Neural progenitor cell (in vitro differentiated cells): ENCODE results near the gene RAET1L. TPM values are rescaled to one million over a fixed set of nuclear protein-coding genes. Genes with fewer than 3 reads are reported as not detected.
A peak's percentile ranks its signal among the peaks of the same experiment; 100 is the strongest.
"Not testable (repeated sequence)": the region's sequence is repeated elsewhere in the genome, so short reads cannot be mapped to it uniquely, and the experiment has no call there.

Experiments used
- DNase-seq: peaks from one replicate; pipeline ENCODE4 v3.0.0-alpha.2; 2016; ENCODE audit warnings: low spot score
- H2AFZ ChIP-seq: fragments of 200-600 bp; sonication (generic); replicated peaks from 2 replicates; pipeline ENCODE4 v1.6.1; 2016; ENCODE audit warnings: antibody characterized with exemption
- H3F3A ChIP-seq: fragments of 200-600 bp; sonication (generic); 2 replicates; pipeline ENCODE4 v1.6.1; 2016; ENCODE audit warnings: antibody characterized with exemption, low read depth
- H3K27ac ChIP-seq: fragments of 200-600 bp; sonication (generic); 2 replicates; pipeline ENCODE4 v1.5.1; 2016; ENCODE audit warnings: mild to moderate bottlenecking
- H3K27me3 ChIP-seq: fragments of 200-600 bp; sonication (generic); 2 replicates; pipeline ENCODE4 v1.6.1; 2016; ENCODE audit warnings: mild to moderate bottlenecking, moderate library complexity
- H3K36me3 ChIP-seq: fragments of 200-600 bp; sonication (generic); 2 replicates; pipeline ENCODE4 v1.5.1; 2016
- H3K4me1 ChIP-seq: fragments of 200-600 bp; sonication (generic); 2 replicates; pipeline ENCODE4 v1.6.1; 2016; ENCODE audit warnings: mixed run types
- H3K4me2 ChIP-seq: fragments of 200-600 bp; sonication (generic); 2 replicates; pipeline ENCODE4 v1.6.1; 2016
- H3K4me3 ChIP-seq: fragments of 200-600 bp; sonication (generic); 2 replicates; pipeline ENCODE4 v1.5.1; 2016
- H3K79me2 ChIP-seq: fragments of 200-600 bp; sonication (generic); 2 replicates; pipeline ENCODE4 v1.6.1; 2016; ENCODE audit warnings: low read depth
- H3K9ac ChIP-seq: fragments of 200-600 bp; sonication (generic); 2 replicates; pipeline ENCODE4 v1.6.1; 2016
- H3K9me3 ChIP-seq: fragments of 200-600 bp; sonication (generic); 2 replicates; pipeline ENCODE4 v1.5.1; 2016; ENCODE audit warnings: low read depth
- H4K20me1 ChIP-seq: fragments of 200-600 bp; sonication (generic); 2 replicates; pipeline ENCODE4 v1.6.1; 2016; ENCODE audit warnings: low read depth
- H3K27ac Mint-ChIP-seq: 3 replicates; pipeline ENCODE4 v1.8.0; 2021; ENCODE audit warnings: mixed read lengths
- H3K27me3 Mint-ChIP-seq: 2 replicates; pipeline ENCODE4 v1.8.0; 2022; ENCODE audit warnings: low read depth, mild to moderate bottlenecking, inconsistent platforms, moderate library complexity, mixed read lengths; ENCODE audit not compliant: insufficient read depth
- H3K36me3 Mint-ChIP-seq: 3 replicates; pipeline ENCODE4 v1.8.0; 2021; ENCODE audit warnings: mixed read lengths
- H3K4me1 Mint-ChIP-seq: 3 replicates; pipeline ENCODE4 v1.8.0; 2021; ENCODE audit warnings: mixed read lengths
- H3K4me3 Mint-ChIP-seq: 3 replicates; pipeline ENCODE4 v1.8.0; 2021; ENCODE audit warnings: mild to moderate bottlenecking, moderate library complexity, mixed read lengths
- H3K9me3 Mint-ChIP-seq: 3 replicates; pipeline ENCODE4 v1.8.0; 2020; ENCODE audit warnings: mixed read lengths
- CTCF ChIP-seq: fragments of 200-600 bp; sonication (generic); IDR thresholded peaks from 2 replicates; pipeline ENCODE4 v1.5.1; 2017; ENCODE audit warnings: antibody characterized with exemption, mild to moderate bottlenecking
- EZH2 ChIP-seq: fragments of 200-600 bp; sonication (generic); IDR thresholded peaks from 2 replicates; pipeline ENCODE4 v1.6.1; 2017; ENCODE audit warnings: antibody characterized with exemption, mild to moderate bottlenecking, moderate library complexity
- EZH2phosphoT487 ChIP-seq: fragments of 200-600 bp; sonication (generic); IDR thresholded peaks from 2 replicates; pipeline ENCODE4 v1.6.1; 2017; ENCODE audit warnings: antibody characterized with exemption
- total RNA-seq: library from RNA; depleted of rRNA; stranded (reverse); fragments of >200 nt; gene quantifications from 2 replicates; pipeline ENCODE4 v1.2.3, GENCODE V29; 2015; ENCODE audit warnings: low replicate concordance

Gene RAET1L
- total RNA-seq, 1 donor from 2014 or later = not detected

- Mint-ChIP-seq H3K4me1 (peaks cover 21% of the 10 kb centered on the region), H3K27me3 (peaks cover 7% of the 10 kb centered on the region), H3K9me3 (peaks cover 1% of the 10 kb centered on the region), H3K4me3 (peak overlapping the region; percentile 88), H3K36me3 (peaks cover 13% of the 10 kb centered on the region), H3K27ac (no peak overlapping the region)
- H3K4me2 ChIP-seq = peak overlapping the region; percentile 79
- peaks cover 22% of the 10 kb centered on the region for H3K27me3 ChIP-seq
- H3K79me2 ChIP-seq = no peaks in the 10 kb centered on the region
- no peaks in the 10 kb centered on the region for H4K20me1 ChIP-seq
- no peaks in the 10 kb centered on the region for H3K9me3 ChIP-seq
- H3K9ac ChIP-seq = no peak overlapping the region
- DNase-seq = no peak
- no peak overlapping the region for H3K27ac ChIP-seq
- no peak for TF ChIP-seq CTCF
- TF ChIP-seq EZH2 = no peak
- no peaks in the 10 kb centered on the region for H3K36me3 ChIP-seq
- H2AFZ ChIP-seq = peak overlapping the region; percentile 66
- H3K4me1 ChIP-seq = no peaks in the 10 kb centered on the region
- H3F3A ChIP-seq = peaks cover 15% of the 10 kb centered on the region
- peak overlapping the region; percentile 59 for H3K4me3 ChIP-seq
Measured at GRCh38 chr6:150068151-150068550, 42.8 kb upstream of the RAET1L start.

GRCh38 chr6:150065083-150065482, 39.8 kb upstream of the RAET1L start:
- Mint-ChIP-seq H3K4me1 (peaks cover 11% of the 10 kb centered on the region), H3K4me3 (no peak overlapping the region), H3K36me3 (peaks cover 16% of the 10 kb centered on the region), H3K9me3 (peaks cover 1% of the 10 kb centered on the region), H3K27me3 (peaks cover 7% of the 10 kb centered on the region), H3K27ac (no peak overlapping the region)
- Histone ChIP-seq H3K27me3 (peaks cover 21% of the 10 kb centered on the region), H3K4me2 (no peak overlapping the region), H2AFZ (no peak overlapping the region), H3K27ac (no peak overlapping the region), H3K79me2 (no peaks in the 10 kb centered on the region), H3K36me3 (no peaks in the 10 kb centered on the region), H3K4me1 (no peaks in the 10 kb centered on the region), H3K9me3 (no peaks in the 10 kb centered on the region), H3K9ac (no peak overlapping the region), H4K20me1 (no peaks in the 10 kb centered on the region), H3F3A (peaks cover 9% of the 10 kb centered on the region), H3K4me3 (no peak overlapping the region)
- DNase-seq = no peak
- TF ChIP-seq EZH2phosphoT487 = no peak
- no peak for TF ChIP-seq EZH2
- TF ChIP-seq CTCF = no peak

GRCh38 chr6:150063640-150064039, 38.3 kb upstream of the RAET1L start:
- H3K4me1 Mint-ChIP-seq = peaks cover 2% of the 10 kb centered on the region
- H3K4me2 ChIP-seq = no peak overlapping the region
- H3K9me3 Mint-ChIP-seq = peaks cover 1% of the 10 kb centered on the region
- DNase-seq = no peak
- H4K20me1 ChIP-seq = no peaks in the 10 kb centered on the region
- peaks cover 2% of the 10 kb centered on the region for H3K27me3 Mint-ChIP-seq
- TF ChIP-seq CTCF = no peak
- TF ChIP-seq EZH2 = no peak
- TF ChIP-seq EZH2phosphoT487 = no peak
- no peaks in the 10 kb centered on the region for H3K4me1 ChIP-seq
- no peaks in the 10 kb centered on the region for H3K36me3 ChIP-seq
- H3K9ac ChIP-seq = no peak overlapping the region
- H3F3A ChIP-seq = no peaks in the 10 kb centered on the region
- no peak overlapping the region for H3K27ac Mint-ChIP-seq
- no peaks in the 10 kb centered on the region for H3K9me3 ChIP-seq
- no peak overlapping the region for H3K27ac ChIP-seq
- H2AFZ ChIP-seq = no peak overlapping the region
- H3K36me3 Mint-ChIP-seq = peaks cover 16% of the 10 kb centered on the region
- H3K79me2 ChIP-seq = no peaks in the 10 kb centered on the region
- peaks cover 11% of the 10 kb centered on the region for H3K27me3 ChIP-seq
- no peak overlapping the region for H3K4me3 ChIP-seq
- no peak overlapping the region for H3K4me3 Mint-ChIP-seq

GRCh38 chr6:150059973-150060372, 34.6 kb upstream of the RAET1L start:
- H3K4me1 Mint-ChIP-seq, H3K27ac Mint-ChIP-seq, H4K20me1 ChIP-seq, H2AFZ ChIP-seq, H3K27ac ChIP-seq, H3K27me3 ChIP-seq, H3K36me3 Mint-ChIP-seq, H3K4me2 ChIP-seq, H3K9ac ChIP-seq, H3F3A ChIP-seq, H3K4me3 ChIP-seq, H3K4me3 Mint-ChIP-seq, H3K79me2 ChIP-seq, H3K4me1 ChIP-seq, DNase-seq, H3K9me3 ChIP-seq, H3K9me3 Mint-ChIP-seq, H3K36me3 ChIP-seq: not testable (repeated sequence)
- H3K27me3 Mint-ChIP-seq = peaks cover 13% of the 10 kb centered on the region
